Astrocyte of the spinal cord (primary cell): ENCODE results near the gene DDX6.
"Not testable (repeated sequence)": the region's sequence is repeated elsewhere in the genome, so short reads cannot be mapped to it uniquely, and the experiment has no call there.

Source experiments
- DNase-seq: peaks from one replicate; pipeline ENCODE4 v3.0.0; 2011; ENCODE audit warnings: low read depth, low spot score
- H3K4me3 ChIP-seq: 2 replicates; pipeline ENCODE4 v1.5.1; 2011; ENCODE audit warnings: low read depth, mild to moderate bottlenecking, low read length, moderate library complexity
- CTCF ChIP-seq: IDR thresholded peaks from 2 replicates; pipeline ENCODE4 v1.5.1; 2012; ENCODE audit warnings: low read depth, mild to moderate bottlenecking, low read length, inconsistent platforms
- in situ Hi-C: cut with HindIII; loops from 2 replicates; pipeline ENCODE4 v1.10.0; 2017; ENCODE audit warnings: low sequenced_read_pairs

The DDX6 gene

GRCh38 chr11:118778898-118779297 lies 12.1 kb downstream of the DDX6 start:
- no peak for DNase-seq
- TF ChIP-seq CTCF, result no peak
- in situ Hi-C loops, result no loop called here
- H3K4me3 ChIP-seq, result no peak overlapping the region

- no peak overlapping the region for H3K4me3 ChIP-seq
- in situ Hi-C loops, result no loop called here
- DNase-seq, result no peak
- TF ChIP-seq CTCF, result no peak
Observed at GRCh38 chr11:118774032-118774431, 16.9 kb downstream of the DDX6 start.

- TF ChIP-seq CTCF, result no peak
- no peak for DNase-seq
- in situ Hi-C loops, result no loop called here
- no peak overlapping the region for H3K4me3 ChIP-seq
Observed at GRCh38 chr11:118771547-118772288, 19.2 kb downstream of the DDX6 start.

DNA sequence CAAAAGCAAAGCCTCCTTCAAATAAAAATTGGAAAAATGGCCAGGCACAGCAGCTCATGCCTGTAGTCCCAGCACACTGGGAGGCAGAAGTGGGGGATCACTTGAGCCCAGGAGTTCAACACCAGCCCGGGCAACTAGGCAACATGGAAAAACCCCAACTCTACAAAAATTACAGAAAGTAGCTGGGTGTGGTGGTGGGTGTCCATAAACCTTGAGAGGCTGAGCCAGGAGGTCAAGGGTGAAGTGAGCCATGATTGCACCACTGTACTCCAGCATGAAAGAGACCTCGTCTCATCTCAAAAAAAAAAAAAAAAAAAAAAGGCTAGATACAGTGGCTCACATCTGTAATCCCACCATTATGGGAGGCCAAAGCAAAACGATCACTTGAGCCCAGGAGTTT lies 22.3 kb downstream of the DDX6 start:
- in situ Hi-C loops, result no loop called here
- TF ChIP-seq CTCF, result no peak
- DNase-seq, result no peak
- H3K4me3 ChIP-seq, result no peak overlapping the region

DNA sequence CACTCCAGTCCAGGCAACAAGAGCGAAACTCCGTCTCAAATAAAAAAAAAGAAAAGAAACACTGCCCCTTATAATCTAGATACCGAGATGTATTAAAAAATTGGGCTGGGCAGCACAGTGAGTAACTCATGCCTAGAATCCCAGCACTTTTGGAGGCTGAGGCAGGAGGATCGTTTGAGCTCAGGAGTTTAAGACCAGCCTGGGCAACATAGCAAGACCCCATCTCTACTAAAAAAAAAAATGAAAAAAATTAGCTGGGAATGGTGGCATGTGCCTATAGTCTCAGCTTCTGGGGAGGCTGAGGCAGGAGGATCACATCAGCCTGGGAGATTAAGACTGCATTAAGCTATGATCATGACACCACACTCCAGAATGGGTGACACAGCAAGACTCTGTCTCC lies 24.9 kb downstream of the DDX6 start:
- TF ChIP-seq CTCF, result no peak
- DNase-seq, result no peak
- in situ Hi-C loops, result no loop called here
- H3K4me3 ChIP-seq, result no peak overlapping the region

DNA sequence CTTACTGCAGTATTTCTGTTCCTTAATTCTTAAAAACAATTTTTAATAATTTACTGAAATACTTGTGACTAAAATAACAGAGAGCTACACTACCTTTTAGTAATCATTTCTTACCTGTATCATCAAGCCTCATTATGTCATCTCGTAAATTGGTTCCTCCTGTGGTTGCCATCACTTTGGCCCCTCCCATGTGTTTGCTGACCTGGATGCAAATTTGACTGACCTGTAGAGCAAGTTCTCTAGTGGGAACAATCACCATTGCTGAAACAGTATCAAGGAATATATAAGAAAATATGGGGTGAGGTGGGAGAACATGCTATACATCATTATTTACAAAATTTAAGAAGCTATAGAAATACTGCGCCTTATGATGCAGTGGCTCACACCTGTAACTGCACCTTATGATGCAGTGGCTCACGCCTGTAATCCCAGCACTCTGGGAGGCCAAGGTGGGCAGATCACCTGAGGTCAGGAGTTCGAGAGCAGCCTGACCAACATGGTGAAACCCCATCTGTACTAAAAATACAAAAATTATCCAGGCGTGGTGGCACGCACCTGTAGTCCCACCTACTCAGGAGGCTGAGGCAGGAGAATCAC lies 25.8 kb downstream of the DDX6 start:
- DNase-seq, in situ Hi-C loops, H3K4me3 ChIP-seq: not testable (repeated sequence)

DNA sequence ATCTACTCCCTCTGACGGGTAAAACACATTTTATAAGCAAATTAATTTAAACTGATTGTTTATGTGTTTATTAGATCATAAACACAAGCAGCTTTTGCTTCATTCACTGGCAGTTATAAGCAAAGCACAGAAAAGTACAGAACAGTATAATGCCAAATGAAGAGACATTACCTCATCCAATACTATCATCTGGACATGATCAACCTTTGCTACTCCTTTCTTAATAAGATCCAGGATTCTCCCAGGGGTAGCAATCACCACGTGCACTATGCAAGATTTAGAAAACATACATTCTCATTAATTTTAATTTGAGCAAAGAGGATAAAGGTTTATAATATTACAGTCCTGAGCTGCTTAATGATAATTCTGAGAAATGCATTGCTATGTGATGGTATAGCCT lies 27.9 kb downstream of the DDX6 start:
- in situ Hi-C loops, result no loop called here
- H3K4me3 ChIP-seq, result no peak overlapping the region
- DNase-seq, result no peak
- no peak for TF ChIP-seq CTCF

GRCh38 chr11:118761981-118762380 lies 29.0 kb downstream of the DDX6 start:
- in situ Hi-C loops, DNase-seq, H3K4me3 ChIP-seq: not testable (repeated sequence)
